HG03575 (cell line): ENCODE measurements around the gene RAB6B.

Experiments used
- ATAC-seq: cut with Tn5 transposase; IDR thresholded peaks from one replicate; pipeline ENCODE4 v1.9.1; 2021; ENCODE audit not compliant: unreplicated experiment, insufficient number of reproducible peaks, low FRiP score; ENCODE audit errors: extremely low read depth

Gene RAB6B

GRCh38 chr3:133933097-133934024 is 37.7 kb upstream of the RAB6B start:
- no peak for ATAC-seq

- ATAC-seq, result no peak
These were observed 36.3 kb upstream of the RAB6B start for GRCh38 chr3:133932009-133932408.

- no peak for ATAC-seq
These were observed 35.4 kb upstream of the RAB6B start for GRCh38 chr3:133931084-133931483.

DNA sequence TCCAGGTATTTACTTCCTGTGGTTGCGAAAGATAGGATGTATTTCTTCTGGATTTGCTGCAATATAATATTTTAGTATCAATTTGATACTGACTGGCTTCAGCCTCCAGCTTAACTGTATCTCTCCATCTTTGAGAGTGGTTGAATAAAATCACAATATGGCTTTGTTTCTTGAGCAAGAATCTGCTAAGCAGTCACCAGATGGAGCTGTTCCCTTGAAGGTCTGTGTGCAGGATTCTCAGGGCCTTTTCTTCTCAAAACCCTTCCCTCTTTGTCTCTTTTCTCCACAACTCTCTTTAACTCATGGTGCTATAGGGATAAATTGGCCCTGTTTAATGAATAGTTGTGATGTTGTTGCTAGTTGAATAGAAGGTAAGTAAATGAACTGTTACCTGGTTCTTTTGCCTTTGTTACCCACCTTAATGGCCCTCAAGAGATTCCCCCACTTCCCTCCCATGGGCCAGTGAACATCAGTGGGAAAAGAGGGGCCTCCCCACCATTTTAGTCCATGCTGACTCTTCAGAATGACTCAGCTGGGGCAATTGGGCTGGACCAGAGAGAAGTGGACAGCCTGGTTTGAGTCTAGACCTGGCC is 34.8 kb upstream of the RAB6B start:
- ATAC-seq, result no peak

DNA sequence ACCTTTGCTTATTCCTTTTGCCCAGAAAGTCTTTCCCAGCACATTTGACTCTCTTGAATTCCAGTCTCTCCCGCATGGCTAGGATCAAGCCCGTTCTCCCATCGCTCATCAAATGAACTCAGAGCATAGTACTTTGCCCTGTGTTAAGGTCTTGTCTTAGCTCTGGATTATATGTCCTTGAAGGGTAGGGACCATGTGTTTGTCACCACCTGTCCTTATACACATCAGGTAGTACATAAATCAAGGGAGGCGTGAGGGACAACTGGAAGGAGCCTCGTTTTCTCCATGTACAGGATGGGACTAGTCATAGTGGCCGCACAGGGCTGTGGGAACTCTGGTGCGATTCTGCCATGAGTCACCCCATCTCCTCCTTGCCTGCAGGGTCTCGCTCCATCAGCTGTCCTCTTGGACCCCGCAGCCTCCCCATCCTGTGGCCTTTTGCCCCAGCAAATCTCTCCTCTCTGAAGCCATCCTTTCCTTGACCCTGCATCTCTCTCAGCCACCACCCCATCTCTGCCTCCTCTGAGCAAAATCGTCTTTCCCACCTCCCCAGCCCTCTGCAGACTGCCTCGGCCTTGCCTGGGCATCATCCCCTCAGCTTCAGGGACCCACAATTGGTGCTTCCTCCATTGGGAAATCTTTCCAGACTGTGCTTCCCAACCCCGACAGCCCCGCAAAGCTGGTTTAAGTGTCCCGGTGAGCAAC is 33.4 kb upstream of the RAB6B start:
- ATAC-seq, result no peak

- no peak for ATAC-seq
These were observed 32.6 kb upstream of the RAB6B start for GRCh38 chr3:133928136-133928893.

DNA sequence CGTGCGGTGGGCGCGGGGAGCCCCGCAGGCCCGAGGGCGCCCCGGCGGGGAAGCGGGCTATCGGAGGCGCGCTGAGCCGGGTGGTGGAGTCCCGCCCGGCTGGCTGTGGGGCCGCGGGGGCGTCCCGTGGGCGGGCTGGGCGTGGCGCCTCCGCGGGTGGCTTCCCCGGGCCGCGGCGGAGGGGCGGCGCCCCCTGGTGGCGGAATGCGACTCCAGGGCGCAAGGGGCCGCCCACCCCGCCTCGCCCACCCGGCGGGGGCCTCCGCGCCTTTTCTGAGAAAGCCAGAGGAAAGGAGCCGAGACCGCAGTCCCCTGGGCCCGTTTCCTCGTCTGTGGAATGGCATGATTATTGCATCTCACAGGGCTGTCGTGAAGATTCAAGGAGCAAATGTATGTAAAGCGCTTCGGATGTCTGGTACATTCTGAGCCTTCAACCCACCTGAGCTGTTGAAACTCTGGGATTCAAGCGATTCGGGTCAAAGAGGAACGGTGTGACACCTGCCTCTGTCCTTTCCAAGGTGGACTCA is 31.9 kb upstream of the RAB6B start:
- ATAC-seq, result no peak

GRCh38 chr3:133926736-133927539 is 31.3 kb upstream of the RAB6B start:
- no peak for ATAC-seq

- no peak for ATAC-seq
These were observed 30.5 kb upstream of the RAB6B start for GRCh38 chr3:133925960-133926735.

DNA sequence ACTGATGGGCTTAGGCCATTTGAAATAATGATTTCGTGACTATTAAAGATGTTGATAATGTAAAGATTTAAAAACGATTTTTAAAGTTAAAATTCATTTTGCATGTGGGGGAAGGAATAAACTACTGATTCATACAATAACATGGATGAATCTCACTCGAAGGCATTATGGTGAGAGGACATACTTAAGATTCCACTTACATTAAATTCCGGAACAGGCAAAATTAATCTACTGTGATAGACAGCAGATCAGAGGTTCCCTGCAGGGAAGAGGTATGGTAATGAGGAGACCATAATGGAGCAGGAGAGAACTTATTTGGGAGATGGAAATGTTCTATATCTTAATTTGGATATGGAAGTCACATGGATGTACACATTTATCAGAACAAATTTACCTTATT is 28.4 kb upstream of the RAB6B start:
- no peak for ATAC-seq

DNA sequence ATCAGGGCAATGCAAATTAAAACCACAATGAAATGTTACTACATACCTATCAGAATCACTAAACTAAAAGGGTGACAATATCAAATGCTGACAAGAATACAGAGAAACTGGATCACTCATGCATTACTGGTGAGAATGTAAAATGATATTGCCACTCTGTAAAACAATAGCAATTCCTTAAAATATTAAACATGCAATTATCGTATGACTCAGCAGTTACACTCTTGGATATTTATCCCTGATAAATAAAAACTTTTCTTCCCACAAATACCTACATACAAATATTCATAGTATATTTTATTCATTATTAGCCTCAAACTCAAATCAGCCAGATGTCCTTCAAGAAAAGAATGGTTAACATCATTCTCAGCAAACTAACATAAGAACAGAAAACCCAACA is 25.9 kb upstream of the RAB6B start:
- no peak for ATAC-seq

DNA sequence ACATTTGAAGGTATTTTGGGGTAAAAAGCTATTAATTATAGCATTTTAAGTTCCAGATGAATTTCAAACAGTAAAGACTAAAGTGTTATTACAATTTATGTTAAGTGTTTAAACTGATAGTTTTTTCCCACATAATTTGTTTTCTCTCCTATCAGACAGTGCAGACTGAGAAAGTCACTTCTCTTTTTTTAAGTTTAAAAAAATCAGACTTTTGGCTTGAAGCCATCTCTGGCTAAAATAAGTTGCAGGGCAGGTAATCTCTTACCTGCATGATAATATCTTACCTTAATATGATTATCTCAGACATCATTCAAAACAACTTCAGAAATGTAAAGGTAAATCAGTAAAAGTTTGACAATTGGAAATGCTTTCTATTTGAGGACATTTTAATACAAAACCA is 21.5 kb upstream of the RAB6B start:
- ATAC-seq, result no peak

DNA sequence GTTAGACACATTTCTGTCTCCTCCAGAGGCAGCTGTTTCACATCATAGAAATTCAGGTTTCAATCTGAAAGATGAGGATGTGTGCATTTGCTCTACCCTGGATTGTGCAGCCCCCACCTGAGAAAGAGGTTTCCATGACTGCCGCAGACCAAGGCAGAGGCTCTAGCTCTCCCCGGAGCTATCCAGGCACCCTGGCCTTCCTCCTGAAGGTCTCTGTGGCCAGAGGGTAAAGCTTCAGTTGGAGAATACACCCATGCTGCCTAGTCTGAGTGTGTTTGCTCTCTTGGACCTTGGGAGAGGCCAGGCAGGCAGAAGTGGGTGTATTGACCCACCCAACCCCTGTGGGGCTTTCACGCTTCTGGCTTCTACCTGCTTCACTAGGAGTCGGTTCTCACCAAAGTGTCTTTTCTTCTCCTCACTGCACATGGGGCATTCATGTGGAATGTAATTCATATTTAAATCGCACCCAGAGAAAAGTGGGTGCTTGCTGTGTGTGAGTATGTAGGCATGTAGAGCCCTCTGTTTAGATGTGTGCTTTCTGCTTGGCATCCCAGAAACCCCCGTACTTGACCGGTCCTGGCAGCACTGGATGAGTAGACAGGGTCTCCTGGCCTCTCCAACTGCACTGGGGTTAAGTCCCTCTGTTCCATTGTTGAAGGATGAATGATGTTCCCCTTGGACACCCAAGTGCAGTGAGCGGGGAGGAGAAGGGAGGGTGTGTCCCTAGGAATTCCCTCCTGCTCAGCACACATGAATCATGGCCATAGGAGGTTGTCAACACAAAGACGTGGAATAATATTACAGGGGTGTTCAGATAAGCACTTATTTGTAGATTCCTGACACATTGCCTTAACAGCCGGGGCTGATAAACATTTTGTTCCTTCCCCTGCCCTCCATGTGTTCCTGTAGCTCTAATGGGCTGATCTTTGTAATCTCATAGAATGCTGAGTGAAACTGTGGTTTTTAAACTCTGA is 20.3 kb upstream of the RAB6B start:
- ATAC-seq, result no peak

DNA sequence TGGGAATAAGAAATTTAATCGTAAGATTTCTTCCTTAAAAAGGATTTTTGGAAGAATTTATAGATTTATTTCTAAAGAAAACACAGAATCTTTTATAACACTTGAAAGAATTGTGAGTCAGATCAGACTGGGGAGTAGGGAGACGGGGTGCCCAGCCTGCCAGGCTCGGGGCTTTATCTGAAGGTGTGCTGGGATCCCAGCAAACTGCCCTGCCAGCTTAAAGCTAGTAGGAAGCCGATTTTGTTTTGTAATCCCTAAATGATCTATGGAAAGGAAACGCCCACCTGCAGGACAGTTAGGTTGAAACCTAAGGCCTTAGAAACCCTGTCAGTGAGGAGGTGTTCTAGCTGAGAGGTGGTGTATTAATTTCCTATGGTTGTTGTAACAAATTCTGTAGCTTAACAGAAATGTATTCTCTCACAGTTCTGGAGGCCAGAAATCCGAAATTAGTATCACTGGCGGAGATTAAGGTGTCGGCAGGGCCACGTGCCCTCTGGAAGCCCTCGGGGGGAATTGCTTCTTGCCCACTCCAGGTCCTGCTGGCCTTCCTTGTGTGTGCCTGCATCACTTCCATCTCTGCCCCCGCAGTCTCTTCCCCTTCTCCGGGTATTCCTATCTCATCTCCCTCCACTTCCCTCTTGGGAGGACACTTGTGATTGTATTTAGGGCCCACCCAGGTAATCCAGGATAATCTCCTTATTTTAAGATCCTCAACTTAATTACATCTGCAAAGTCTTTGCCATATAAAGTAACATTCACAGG is 19.3 kb upstream of the RAB6B start:
- no peak for ATAC-seq

GRCh38 chr3:133910422-133910821 is 14.7 kb upstream of the RAB6B start:
- no peak for ATAC-seq

- ATAC-seq, result no peak
These were observed 9.7 kb upstream of the RAB6B start for GRCh38 chr3:133905376-133905775.
